Suppressor macrophage treated with lipopolysaccharide for 4 hours (primary cell): ENCODE measurements around the gene JAML.

Experiments used
- DNase-seq: peaks from one replicate; pipeline ENCODE4 v3.0.0-alpha.2; 2020

JAML gene

GRCh38 chr11:118215262-118215661 is 9.5 kb downstream of the JAML start:
- no peak for DNase-seq

GRCh38 chr11:118214210-118214914 is 10.4 kb downstream of the JAML start:
- peak; percentile 92 for DNase-seq

- DNase-seq, result no peak
Observed at GRCh38 chr11:118213781-118214180, 11.0 kb downstream of the JAML start.

- no peak for DNase-seq
Observed at GRCh38 chr11:118213201-118213600, 11.6 kb downstream of the JAML start.

- peak; percentile 49 for DNase-seq
Observed at GRCh38 chr11:118212781-118213191, 12.0 kb downstream of the JAML start.

- no peak for DNase-seq
Observed at GRCh38 chr11:118212131-118212725, 12.6 kb downstream of the JAML start.

GRCh38 chr11:118211006-118211405 is 13.8 kb downstream of the JAML start:
- DNase-seq, result no peak

- no peak for DNase-seq
Observed at GRCh38 chr11:118210323-118210722, 14.5 kb downstream of the JAML start.

- DNase-seq, result no peak
Observed at GRCh38 chr11:118209033-118209432, 15.8 kb downstream of the JAML start.

- DNase-seq, result no peak
Observed at GRCh38 chr11:118207079-118207478, 17.7 kb downstream of the JAML start.

- DNase-seq, result peak; percentile 83
Observed at GRCh38 chr11:118206391-118207031, 18.3 kb downstream of the JAML start.

GRCh38 chr11:118205606-118206378 is 19.0 kb downstream of the JAML start:
- no peak for DNase-seq

GRCh38 chr11:118202599-118203422 is 22.0 kb downstream of the JAML start:
- no peak for DNase-seq

- DNase-seq, result no peak
Observed at GRCh38 chr11:118201966-118202365, 22.8 kb downstream of the JAML start.

- DNase-seq, result no peak
Observed at GRCh38 chr11:118200901-118201680, 23.7 kb downstream of the JAML start.

GRCh38 chr11:118200497-118200896 is 24.3 kb downstream of the JAML start:
- no peak for DNase-seq

GRCh38 chr11:118199135-118199534 is 25.7 kb downstream of the JAML start:
- no peak for DNase-seq

- DNase-seq, result peak; percentile 86
Observed at GRCh38 chr11:118198370-118198769, 26.4 kb downstream of the JAML start.

GRCh38 chr11:118194835-118195627 is 29.8 kb downstream of the JAML start:
- DNase-seq, result no peak

- DNase-seq, result no peak
Observed at GRCh38 chr11:118193910-118194566, 30.8 kb downstream of the JAML start.
